ENCODE measurements around the gene ZDHHC24. TPM values are rescaled to one million over a fixed set of nuclear protein-coding genes. Genes with fewer than 3 reads are reported as not detected.
"Not testable (repeated sequence)": the region's sequence is repeated elsewhere in the genome, so short reads cannot be mapped to it uniquely, and the experiment has no call there.

Gene ZDHHC24, protein sequence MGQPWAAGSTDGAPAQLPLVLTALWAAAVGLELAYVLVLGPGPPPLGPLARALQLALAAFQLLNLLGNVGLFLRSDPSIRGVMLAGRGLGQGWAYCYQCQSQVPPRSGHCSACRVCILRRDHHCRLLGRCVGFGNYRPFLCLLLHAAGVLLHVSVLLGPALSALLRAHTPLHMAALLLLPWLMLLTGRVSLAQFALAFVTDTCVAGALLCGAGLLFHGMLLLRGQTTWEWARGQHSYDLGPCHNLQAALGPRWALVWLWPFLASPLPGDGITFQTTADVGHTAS
- polyA plus RNA-seq (ENCODE audit: insufficient read length in 3 of 3), result 10 to 100 TPM; 10.3 to 11.3 (median 10.4) TPM
- long read RNA-seq, donor 1, full-length matches to known transcripts, result 17 of 17 reads
- long read RNA-seq, donor 1, partial matches to known transcripts, result 0 of 17 reads
- long read RNA-seq, donor 1, other reads (novel, unspliced or antisense), result 0 of 17 reads
- long read RNA-seq, donor 2, full-length matches to known transcripts, result 17 of 30 reads
- long read RNA-seq, donor 2, partial matches to known transcripts, result 0 of 30 reads
- long read RNA-seq, donor 2, other reads (novel, unspliced or antisense), result 13 of 30 reads
- long read RNA-seq, donor 3, full-length matches to known transcripts, result 13 of 13 reads
- long read RNA-seq, donor 3, partial matches to known transcripts, result 0 of 13 reads
- long read RNA-seq, donor 3, other reads (novel, unspliced or antisense), result 0 of 13 reads
- long read RNA-seq, donor 4, full-length matches to known transcripts, result 18 of 123 reads
- long read RNA-seq, donor 4, partial matches to known transcripts, result 105 of 123 reads
- long read RNA-seq, donor 4, other reads (novel, unspliced or antisense), result 0 of 123 reads
- long read RNA-seq, donor 5, full-length matches to known transcripts, result 4 of 4 reads
- long read RNA-seq, donor 5, partial matches to known transcripts, result 0 of 4 reads
- long read RNA-seq, donor 5, other reads (novel, unspliced or antisense), result 0 of 4 reads
- long read RNA-seq, donor 6, full-length matches to known transcripts, result 4 of 4 reads
- long read RNA-seq, donor 6, partial matches to known transcripts, result 0 of 4 reads
- long read RNA-seq, donor 6, other reads (novel, unspliced or antisense), result 0 of 4 reads
- long read RNA-seq, donor 7, full-length matches to known transcripts, result 13 of 13 reads
- long read RNA-seq, donor 7, partial matches to known transcripts, result 0 of 13 reads
- long read RNA-seq, donor 7, other reads (novel, unspliced or antisense), result 0 of 13 reads
- long read RNA-seq, donor 8, full-length matches to known transcripts, result 1 of 1 reads
- long read RNA-seq, donor 8, partial matches to known transcripts, result 0 of 1 reads
- long read RNA-seq, donor 8, other reads (novel, unspliced or antisense), result 0 of 1 reads
- long read RNA-seq, donor 9, full-length matches to known transcripts, result 21 of 37 reads
- long read RNA-seq, donor 9, partial matches to known transcripts, result 0 of 37 reads
- long read RNA-seq, donor 9, other reads (novel, unspliced or antisense), result 16 of 37 reads
- long read RNA-seq, donor 10, full-length matches to known transcripts, result 18 of 18 reads
- long read RNA-seq, donor 10, partial matches to known transcripts, result 0 of 18 reads
- long read RNA-seq, donor 10, other reads (novel, unspliced or antisense), result 0 of 18 reads
- long read RNA-seq, donor 11, full-length matches to known transcripts, result 8 of 60 reads
- long read RNA-seq, donor 11, partial matches to known transcripts, result 52 of 60 reads
- long read RNA-seq, donor 11, other reads (novel, unspliced or antisense), result 0 of 60 reads
- long read RNA-seq, donor 12, full-length matches to known transcripts, result 19 of 46 reads
- long read RNA-seq, donor 12, partial matches to known transcripts, result 13 of 46 reads
- long read RNA-seq, donor 12, other reads (novel, unspliced or antisense), result 14 of 46 reads
- long read RNA-seq, donor 13, full-length matches to known transcripts, result 6 of 6 reads
- long read RNA-seq, donor 13, partial matches to known transcripts, result 0 of 6 reads
- long read RNA-seq, donor 13, other reads (novel, unspliced or antisense), result 0 of 6 reads
- long read RNA-seq, donor 14, result 0 reads
- long read RNA-seq, donor 15, full-length matches to known transcripts, result 12 of 12 reads
- long read RNA-seq, donor 15, partial matches to known transcripts, result 0 of 12 reads
- long read RNA-seq, donor 15, other reads (novel, unspliced or antisense), result 0 of 12 reads
- long read RNA-seq, donor 16, full-length matches to known transcripts, result 15 of 15 reads
- long read RNA-seq, donor 16, partial matches to known transcripts, result 0 of 15 reads
- long read RNA-seq, donor 16, other reads (novel, unspliced or antisense), result 0 of 15 reads

DNA sequence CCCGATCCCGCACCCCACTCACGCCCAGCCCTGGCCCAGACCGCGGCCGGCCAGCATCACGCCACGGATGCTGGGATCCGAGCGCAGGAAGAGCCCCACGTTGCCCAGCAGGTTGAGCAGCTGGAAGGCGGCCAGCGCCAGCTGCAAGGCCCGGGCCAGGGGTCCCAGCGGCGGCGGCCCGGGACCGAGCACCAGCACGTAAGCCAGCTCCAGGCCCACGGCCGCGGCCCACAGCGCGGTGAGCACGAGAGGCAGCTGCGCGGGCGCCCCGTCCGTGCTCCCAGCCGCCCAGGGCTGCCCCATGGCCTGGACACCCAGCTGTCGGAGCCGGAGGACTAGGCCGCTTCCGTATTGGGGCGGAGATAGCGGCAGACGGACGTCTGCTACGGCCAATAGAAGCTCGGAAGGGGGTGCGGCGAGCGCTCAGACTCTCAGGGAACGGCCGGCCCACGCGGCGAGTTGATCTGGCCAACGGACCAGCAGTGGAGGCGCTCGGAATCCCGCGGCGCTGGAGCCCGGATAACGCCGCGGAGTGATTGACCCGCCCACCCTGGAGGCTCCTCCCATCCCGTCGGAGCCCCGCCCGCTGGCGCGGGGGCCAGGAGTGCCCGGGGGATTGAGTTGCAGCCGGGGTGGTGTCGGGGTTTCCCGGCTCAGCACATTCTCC lies at the start of gene ZDHHC24:
Gene ZDHHC24, minus strand, starts transcription at position 348 of the 667 bp plus-strand sequence. Its CDS starts 45 bp downstream, at position 303.
- DNase-seq, result peak; percentile 92

DNA sequence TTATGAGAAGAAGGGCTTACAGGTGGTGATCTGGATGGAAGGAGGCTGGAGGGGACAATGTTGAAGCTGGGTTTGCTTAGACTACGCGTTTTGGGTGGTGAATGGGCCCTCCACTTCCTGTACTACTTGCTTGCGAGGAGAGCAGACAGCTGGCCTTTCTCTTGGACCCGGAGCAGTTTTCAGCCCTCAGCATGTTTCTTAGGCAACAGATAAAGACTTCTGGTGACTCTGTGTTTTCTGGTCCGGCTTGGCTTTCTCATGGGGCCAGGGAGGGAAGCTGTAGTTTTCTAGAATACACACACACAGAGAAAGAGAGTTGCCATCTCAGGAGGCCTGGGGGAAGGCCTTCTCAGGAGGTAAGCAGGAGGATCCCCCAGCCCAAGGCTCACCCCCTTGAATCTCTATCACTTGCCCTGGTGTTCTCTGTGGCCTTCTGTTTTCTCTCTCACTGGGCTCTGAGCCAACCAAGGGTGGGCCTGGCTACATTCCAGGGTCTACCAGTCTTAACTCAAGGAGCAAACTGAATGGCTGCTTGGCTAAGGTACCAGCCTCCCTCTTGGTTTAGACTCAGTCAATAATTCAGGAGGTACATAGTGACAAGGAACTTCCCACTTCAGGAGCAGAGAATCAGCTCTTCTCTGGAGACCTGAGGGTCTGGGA lies 49.5 kb upstream of the ZDHHC24 start:
- DNase-seq, result peak; percentile 57

DNA sequence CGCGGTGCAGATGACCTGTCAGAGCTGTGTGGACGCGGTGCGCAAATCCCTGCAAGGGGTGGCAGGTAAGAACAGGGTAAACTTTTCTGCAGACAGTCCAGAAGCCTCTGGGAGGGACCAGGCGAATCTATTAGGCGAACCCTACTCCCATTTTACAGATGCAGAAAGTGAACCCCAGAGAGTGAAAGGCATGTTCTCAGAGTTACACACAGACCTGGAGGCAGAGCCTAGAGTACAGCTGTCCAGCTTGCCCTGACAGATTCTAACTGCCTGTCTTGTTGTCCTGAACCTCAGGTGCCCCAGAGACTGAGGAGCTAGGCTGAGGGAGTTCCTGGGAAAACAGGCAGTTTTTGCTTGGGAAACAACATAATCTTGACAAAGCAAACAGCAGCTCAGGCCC lies 47.8 kb upstream of the ZDHHC24 start:
- no peak for DNase-seq

DNA sequence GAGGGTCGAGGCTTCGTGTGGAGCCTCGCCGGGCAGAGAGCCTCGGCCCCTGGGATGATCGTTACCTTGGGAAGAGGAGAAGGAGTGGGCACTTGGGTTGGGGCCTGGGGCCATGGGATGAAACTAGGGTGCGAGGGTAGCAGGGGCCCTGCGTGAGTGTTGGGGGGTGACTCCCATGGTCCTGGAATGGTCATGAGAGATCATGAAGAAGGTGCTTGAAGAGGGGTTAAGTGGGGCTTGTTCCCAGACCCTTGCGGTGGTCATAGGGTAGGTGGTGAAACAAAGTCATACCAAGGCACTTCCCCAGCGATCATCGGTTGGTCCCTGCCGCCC lies 47.4 kb upstream of the ZDHHC24 start:
- DNase-seq, result no peak

DNA sequence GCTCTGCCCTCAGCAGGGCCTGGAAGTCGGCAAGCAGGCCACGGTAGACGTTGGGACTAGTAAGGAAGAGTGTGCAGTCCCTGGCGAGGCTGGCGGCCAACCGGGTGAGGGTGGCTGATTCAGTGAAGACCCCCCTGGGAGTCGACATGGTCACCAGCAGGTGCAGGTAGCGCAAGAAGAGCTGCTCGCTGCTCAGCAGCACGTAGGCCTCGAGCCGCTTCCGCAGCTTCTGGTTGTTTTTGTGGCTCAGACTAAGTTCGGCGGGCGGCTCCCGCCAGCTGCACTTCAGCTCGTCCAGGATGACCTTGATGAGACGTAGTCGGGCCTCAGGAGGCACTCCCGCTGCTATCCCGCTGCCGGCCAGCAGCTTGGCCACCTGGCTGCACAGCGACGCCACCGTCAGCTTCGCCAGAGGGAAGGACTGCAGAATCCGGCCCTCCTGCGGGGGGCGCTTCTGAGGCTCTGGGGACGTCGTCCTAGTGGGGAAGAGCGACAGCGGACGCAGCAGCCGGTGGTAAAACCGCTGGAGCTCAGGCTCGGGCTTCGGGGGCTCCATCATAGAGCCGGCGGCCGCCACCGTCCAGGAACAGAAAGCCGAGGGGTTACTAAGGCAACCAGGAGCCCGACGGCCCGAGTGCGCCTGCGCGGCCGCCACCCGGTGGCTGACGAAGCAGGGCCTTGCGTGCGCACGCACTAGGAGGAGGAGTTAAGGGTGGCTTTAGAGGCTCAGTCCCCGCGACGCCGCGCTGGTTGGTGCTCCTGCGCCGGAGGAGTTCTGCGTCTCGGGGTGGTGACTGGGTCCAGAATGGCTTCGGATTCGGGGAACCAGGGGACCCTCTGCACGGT lies 46.8 kb upstream of the ZDHHC24 start, which contains the start of the genes CCDC87 and CCS:
Gene CCDC87, minus strand, starts transcription at position 607 of the 846 bp plus-strand sequence. Its CDS starts 48 bp downstream, at position 559.
Gene CCS, plus strand, starts transcription at position 729 of the 846 bp plus-strand sequence. Its CDS starts 77 bp downstream, at position 806.
- peak; percentile 95 for DNase-seq

DNA sequence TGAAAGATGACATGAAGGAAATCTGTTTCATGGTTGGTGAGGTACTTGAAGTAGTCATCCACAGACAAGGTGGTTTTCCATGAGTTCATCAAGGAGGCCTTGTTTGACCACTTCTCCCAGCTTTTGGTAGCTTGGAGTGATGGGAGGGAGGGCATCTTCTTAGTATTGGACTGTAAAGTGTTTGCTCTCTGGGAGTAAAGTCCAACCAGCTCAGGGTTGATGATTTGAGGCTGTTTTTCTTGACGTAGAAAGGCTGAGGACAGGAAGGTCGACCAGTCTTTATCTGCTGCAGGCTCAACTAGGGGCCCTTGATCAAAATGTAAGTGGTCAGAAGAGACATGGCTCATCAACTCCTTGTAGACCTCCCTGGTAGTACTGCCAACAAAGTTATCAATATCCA lies 45.3 kb upstream of the ZDHHC24 start:
- no peak for DNase-seq

DNA sequence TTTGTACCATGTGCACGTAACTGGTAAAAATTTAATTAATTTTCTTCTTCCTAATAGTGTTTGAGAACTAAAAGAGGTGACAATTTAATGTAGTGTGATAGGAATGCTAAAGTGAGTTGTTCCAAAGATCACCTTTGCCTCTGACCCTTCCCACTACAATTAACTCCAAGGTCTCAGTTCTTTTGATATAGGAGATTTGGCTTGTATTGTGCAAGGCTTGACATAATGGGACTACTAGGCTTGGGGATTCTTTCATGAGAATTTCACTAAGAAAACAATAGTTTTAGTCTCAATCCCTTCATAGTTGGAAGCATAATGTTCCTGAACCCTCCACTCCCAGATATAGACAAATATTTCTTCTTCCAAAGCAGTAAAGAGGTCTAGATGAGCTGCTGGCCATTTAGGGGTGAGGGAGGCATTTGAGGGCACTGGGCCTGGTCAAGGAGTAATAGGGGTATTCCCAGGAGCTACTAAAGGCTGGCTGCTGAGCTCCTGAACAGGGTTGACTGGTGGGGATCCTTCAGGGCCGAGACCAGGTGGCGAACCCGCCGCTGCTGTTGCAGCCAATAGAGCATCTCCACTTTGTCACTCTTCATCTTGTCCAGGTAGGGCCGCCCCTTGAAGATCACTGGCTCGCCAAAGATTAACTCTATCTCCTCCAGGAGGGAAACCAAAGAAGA lies 44.3 kb upstream of the ZDHHC24 start:
- DNase-seq, result no peak

DNA sequence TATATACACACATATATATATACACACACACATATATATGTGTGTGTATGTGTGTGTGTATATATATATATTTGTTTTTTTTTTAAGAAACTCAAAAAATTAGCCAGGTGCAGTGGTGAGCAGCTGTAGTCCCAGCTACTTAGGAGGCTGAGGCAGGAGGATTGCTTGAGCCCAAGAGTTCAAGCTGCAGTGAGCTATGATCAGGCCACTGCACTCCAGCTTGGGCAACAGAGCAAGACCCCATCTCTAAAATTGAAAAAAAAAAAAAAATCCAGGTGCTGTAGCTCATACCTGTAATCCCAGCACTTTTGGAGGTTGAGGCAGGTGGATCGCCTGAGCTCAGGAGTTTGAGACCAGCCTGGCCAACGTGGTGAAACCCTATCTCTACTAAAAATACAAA lies 43.5 kb upstream of the ZDHHC24 start:
- DNase-seq, result not testable (repeated sequence)

DNA sequence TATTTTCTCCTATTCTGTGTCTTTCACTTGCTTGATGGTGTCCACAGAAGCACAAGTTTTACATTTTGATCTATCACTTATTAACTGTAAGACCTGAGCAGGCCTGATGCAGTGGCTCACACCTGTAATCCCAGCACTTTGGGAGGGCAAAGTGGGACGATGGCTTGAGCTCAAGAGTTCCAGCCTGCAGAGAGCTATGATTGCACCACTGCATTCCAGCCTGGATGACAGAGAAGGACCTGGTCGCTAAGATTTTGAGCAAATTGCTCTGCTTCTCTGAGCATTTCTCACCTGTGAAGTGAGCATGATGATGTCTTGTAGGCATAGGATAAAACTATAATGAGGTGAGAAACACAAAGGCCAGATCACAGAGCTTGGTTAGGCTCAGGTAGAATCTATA lies 40.3 kb upstream of the ZDHHC24 start:
- DNase-seq, result no peak

DNA sequence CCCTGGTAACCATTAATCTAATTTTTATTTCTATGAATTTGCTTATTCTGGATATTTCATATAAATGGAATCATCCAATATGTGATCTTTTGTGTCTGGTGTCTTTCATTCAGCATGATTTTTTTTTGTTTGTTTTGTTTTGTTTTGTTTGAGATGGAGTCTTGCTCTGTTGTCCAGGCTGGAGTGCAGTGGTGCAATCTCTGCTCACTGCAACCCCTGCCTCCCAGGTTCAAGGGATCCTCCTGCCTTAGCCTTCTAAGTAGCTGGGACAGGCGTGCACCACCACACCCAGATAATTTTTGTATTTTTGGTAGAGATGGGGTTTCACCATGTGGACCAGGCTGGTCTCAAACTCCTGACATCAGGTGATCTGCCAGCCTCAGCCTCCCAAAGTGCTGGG lies 39.6 kb upstream of the ZDHHC24 start:
- not testable (repeated sequence) for DNase-seq

DNA sequence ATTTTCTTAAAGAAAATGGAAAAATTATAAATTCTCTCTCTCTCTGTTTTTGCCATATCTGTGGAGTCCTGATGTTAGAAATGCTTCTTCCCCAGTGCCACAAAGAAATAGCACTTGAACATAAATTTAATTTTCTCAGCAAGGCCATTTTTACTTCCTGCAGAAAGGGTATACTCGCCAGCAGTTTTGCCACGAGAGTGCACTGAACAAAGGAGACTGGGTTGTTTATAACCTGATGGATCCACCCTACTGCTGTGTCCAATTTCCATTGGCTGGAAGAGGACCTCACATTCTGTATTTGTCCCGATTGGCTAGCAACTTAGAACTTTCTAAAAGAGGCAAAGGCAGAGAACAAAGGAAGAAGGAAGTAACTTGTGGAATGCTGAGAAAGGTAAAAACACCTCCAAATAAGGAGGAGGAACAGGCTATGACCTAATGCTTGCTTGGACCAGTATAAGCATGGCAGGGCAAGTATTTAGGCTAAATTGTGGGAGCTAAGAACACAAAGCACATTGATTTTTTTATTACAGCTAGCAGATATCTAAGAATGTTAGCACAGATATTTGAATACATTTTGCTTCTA lies 36.8 kb upstream of the ZDHHC24 start:
- not testable (repeated sequence) for DNase-seq

DNA sequence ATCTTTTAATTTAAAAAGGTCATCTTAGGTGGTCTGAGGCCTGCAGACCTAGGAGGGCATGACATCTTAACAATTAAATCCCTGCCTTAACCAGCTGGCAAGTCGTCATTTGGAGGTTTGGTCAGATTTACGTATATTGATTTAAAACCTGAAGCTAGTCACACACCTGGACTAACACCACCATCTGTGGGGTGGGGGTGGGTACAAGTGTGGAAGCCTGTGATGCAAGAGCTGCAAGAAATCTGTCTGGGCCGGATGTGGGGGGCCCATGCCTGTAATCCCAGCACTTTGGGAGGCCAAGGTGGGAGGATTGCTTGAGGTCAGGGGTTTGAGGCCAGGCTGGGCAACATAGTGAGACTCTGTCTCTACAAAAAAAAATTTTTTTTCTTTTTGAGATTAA lies 35.4 kb upstream of the ZDHHC24 start:
- DNase-seq, result no peak

DNA sequence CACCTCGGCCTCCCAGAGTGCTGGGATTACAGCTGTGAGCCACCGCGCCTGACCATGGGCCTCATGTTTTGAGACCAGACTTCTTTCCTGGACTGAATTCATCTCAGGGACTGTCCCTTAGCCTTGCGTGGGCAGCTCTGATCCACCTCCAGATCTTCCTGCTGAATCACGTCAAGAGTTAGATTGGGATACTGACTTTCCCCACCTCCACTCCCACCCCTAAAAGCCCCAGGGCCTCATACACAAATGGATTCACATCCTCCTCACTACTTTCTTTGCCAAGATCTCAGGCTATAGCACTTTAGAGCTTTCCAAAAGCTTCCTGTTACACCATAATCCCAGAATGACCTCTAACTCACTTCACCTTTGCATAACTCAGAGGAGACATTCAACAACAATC lies 35.0 kb upstream of the ZDHHC24 start:
- no peak for DNase-seq

DNA sequence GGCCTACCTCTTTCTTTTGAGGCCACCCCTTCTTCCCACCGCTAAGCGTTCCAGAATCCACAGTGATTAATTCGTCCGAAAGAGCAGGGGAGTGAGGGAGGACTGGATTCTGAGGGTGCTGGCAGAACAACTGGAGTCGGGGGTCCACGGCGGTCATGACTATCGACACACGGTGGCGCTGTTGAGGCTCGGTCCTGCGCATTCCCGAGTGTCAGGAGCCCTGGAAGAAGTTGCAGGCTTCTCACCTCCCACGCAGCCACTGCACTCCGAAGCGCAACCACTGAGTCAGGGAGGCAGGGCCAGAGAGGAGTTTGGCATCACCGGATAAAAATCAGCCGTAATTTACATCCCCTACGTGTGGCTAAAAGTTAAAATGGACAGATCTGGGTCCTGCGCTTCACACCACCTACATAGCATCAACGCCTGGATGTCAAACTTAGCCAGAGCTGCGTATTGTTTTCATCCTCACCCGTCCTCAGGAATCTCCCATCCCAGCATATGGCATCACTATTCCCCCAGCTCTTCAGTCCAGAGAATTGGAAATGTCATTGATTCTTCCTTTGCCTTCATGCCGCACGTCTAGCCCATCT lies 33.3 kb upstream of the ZDHHC24 start:
- DNase-seq, result peak; percentile 67

DNA sequence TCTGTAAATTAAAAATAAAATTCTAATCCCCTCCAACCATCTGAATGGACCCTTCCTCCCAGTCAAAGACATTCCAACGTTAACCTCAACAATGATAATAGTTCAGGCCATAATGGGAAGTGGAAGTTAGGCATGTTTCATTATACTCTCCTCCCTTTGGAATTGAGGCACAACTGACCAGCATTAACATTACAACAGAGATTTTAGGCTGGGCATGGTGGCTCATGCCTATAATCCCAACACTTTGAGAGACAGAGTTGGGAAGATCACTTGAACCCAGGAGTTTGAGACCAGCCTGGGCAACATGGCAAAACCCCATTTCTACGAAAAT lies 25.0 kb upstream of the ZDHHC24 start:
- DNase-seq, result no peak
